Thyroid gland (tissue), 4 donors: Measurements from ENCODE around the gene SMCO1. TPM values are rescaled to one million over a fixed set of nuclear protein-coding genes. Genes with fewer than 3 reads are reported as not detected.
A peak's percentile ranks its signal among the peaks of the same experiment; 100 is the strongest.

Experiments used
- DNase-seq, 2 donors: peaks; one replicate each; pipeline ENCODE4 v3.0.0-alpha.2; 2019
- H3K27ac ChIP-seq, 3 donors: fragments of 200-600 bp; sonication (generic); 1 replicate in 2 of 3; 2 replicates in 1 of 3; pipeline ENCODE4 v1.5.1; 2016 to 2019; ENCODE audit warnings: mild to moderate bottlenecking in 1 of 3, moderate library complexity in 1 of 3
- H3K27me3 ChIP-seq: fragments of 200-600 bp; sonication (generic); one replicate; pipeline ENCODE4 v1.5.1; 2019
- H3K36me3 ChIP-seq, 2 donors: fragments of 200-600 bp; sonication (generic); one replicate each; pipeline ENCODE4 v1.5.1; 2016 to 2019
- H3K4me1 ChIP-seq, 2 donors: fragments of 200-600 bp; sonication (generic); one replicate each; pipeline ENCODE4 v1.5.1; 2017 to 2019
- H3K4me3 ChIP-seq, 3 donors: fragments of 200-600 bp; sonication (generic); replicated peaks in 1 of 3; 1 replicate in 2 of 3; 2 replicates in 1 of 3; pipeline ENCODE4 v1.5.1; 2016; ENCODE audit warnings: mild to moderate bottlenecking in 1 of 3
- H3K9me3 ChIP-seq: fragments of 200-600 bp; sonication (generic); one replicate; pipeline ENCODE4 v1.5.1; 2017
- CTCF ChIP-seq, 6 experiments: fragments of 200-600 bp in 3 of 6; fragments of 450-650 bp in 3 of 6; sonication (generic) in 3 of 6; IDR thresholded peaks; one replicate each; pipeline ENCODE4 v1.5.1; 2016 to 2019; ENCODE audit warnings: antibody characterized with exemption in 6 of 6, mild to moderate bottlenecking in 2 of 6, inconsistent platforms in 1 of 6, moderate library complexity in 1 of 6
- POLR2A ChIP-seq, 2 donors: fragments of 450-650 bp; IDR thresholded peaks; one replicate each; pipeline ENCODE4 v1.6.1; 2017; ENCODE audit warnings: antibody characterized with exemption in 2 of 2, mild to moderate bottlenecking in 2 of 2, moderate library complexity in 1 of 2
- WGBS, 2 donors: methylation state at CpG; one replicate each; pipeline ENCODE4 v1.1.5; 2017; 5-methylcytosine and 5-hydroxymethylcytosine counted together
- intact Hi-C: fragments of 100-400 bp; cut with DNase I; formaldehyde crosslinking; loops from one replicate; pipeline ENCODE4 v1.15.1; 2023
- total RNA-seq, 4 donors: library from RNA; depleted of rRNA; stranded (reverse); fragments of >200 nt; gene quantifications; one replicate each; pipeline ENCODE4 v1.2.3, GENCODE V29; 2016

SMCO1 gene
- total RNA-seq, 4 donors from 2014 or later = not detected

- Histone ChIP-seq H3K4me3 (no peak overlapping the region), H3K36me3 (no peaks in the 10 kb centered on the region), H3K4me1 (no peaks in the 10 kb centered on the region), H3K27me3 (no peaks in the 10 kb centered on the region), H3K9me3 (no peaks in the 10 kb centered on the region), H3K27ac (no peak overlapping the region)
- intact Hi-C loops = no loop called here
- DNase-seq = no peak
- TF ChIP-seq POLR2A (IDR thresholded peaks at IDR 0.05) = no peak
- no peak for TF ChIP-seq CTCF (IDR thresholded peaks at IDR 0.05)
- whole genome bisulfite sequencing, 2 donors = 88 to 91% methylated on average over 2 of the region's 2 CpGs
Measured at GRCh38 chr3:196547067-196547466, 31.9 kb upstream of the SMCO1 start.

GRCh38 chr3:196546537-196546936 is 31.4 kb upstream of the SMCO1 start:
- no peaks in the 10 kb centered on the region for H3K9me3 ChIP-seq
- H3K4me1 ChIP-seq = no peaks in the 10 kb centered on the region
- no peaks in the 10 kb centered on the region for H3K36me3 ChIP-seq
- H3K27ac ChIP-seq = no peak overlapping the region
- no peak overlapping the region for H3K4me3 ChIP-seq
- no peak for TF ChIP-seq CTCF (IDR thresholded peaks at IDR 0.05)
- TF ChIP-seq POLR2A (IDR thresholded peaks at IDR 0.05) = no peak
- intact Hi-C loops = no loop called here
- no peaks in the 10 kb centered on the region for H3K27me3 ChIP-seq
- DNase-seq = no peak
- WGBS, 2 donors = 62 to 74% methylated on average over 5 of the region's 5 CpGs

- 95 to 97% methylated on average over 2 of the region's 2 CpGs for WGBS, 2 donors
- no peak for TF ChIP-seq POLR2A (IDR thresholded peaks at IDR 0.05)
- TF ChIP-seq CTCF (IDR thresholded peaks at IDR 0.05) = no peak
- Histone ChIP-seq H3K9me3 (no peaks in the 10 kb centered on the region), H3K27ac (no peak overlapping the region), H3K4me1 (no peaks in the 10 kb centered on the region), H3K4me3 (no peak overlapping the region), H3K36me3 (no peaks in the 10 kb centered on the region), H3K27me3 (no peaks in the 10 kb centered on the region)
- no peak for DNase-seq
- intact Hi-C loops = no loop called here
Measured at GRCh38 chr3:196544491-196544992, 29.4 kb upstream of the SMCO1 start.

- Histone ChIP-seq H3K36me3 (no peaks in the 10 kb centered on the region), H3K4me1 (no peaks in the 10 kb centered on the region), H3K4me3 (no peak overlapping the region), H3K9me3 (no peaks in the 10 kb centered on the region), H3K27ac (no peak overlapping the region), H3K27me3 (no peaks in the 10 kb centered on the region)
- intact Hi-C loops = no loop called here
- 92 to 93% methylated on average over 6 of the region's 6 CpGs for WGBS, 2 donors
- DNase-seq = no peak
- TF ChIP-seq POLR2A (IDR thresholded peaks at IDR 0.05) (no peak), CTCF (IDR thresholded peaks at IDR 0.05) (no peak)
Measured at GRCh38 chr3:196541684-196542445, 26.7 kb upstream of the SMCO1 start.

- H3K9me3 ChIP-seq = no peaks in the 10 kb centered on the region
- H3K36me3 ChIP-seq = no peaks in the 10 kb centered on the region
- intact Hi-C loops = no loop called here
- TF ChIP-seq CTCF (IDR thresholded peaks at IDR 0.05) (peak in 5 of 6 experiments; percentile 38 to 52 (median 50)), POLR2A (IDR thresholded peaks at IDR 0.05) (no peak)
- H3K27me3 ChIP-seq = no peaks in the 10 kb centered on the region
- no peaks in the 10 kb centered on the region for H3K4me1 ChIP-seq
- peak; percentile 5 to 15 for DNase-seq
- 43 to 48% methylated on average over 18 of the region's 18 CpGs for WGBS, 2 donors
- no peak overlapping the region for H3K4me3 ChIP-seq
- no peak overlapping the region for H3K27ac ChIP-seq
Measured at GRCh38 chr3:196537319-196537984, 22.3 kb upstream of the SMCO1 start.
